Liver (tissue), 9 donors: ENCODE data around the gene CFAP97D2. TPM values are rescaled to one million over a fixed set of nuclear protein-coding genes. Genes with fewer than 3 reads are reported as not detected.

Source experiments
- DNase-seq: peaks from one replicate; pipeline ENCODE4 v3.0.0-alpha.2; 2017; ENCODE audit warnings: low spot score
- H3K27ac ChIP-seq, 2 donors: one replicate each; pipeline ENCODE4 v1.7.0; 2013; ENCODE audit warnings: inconsistent platforms in 2 of 2, low read length in 2 of 2, control low read depth in 1 of 2, low read depth in 1 of 2, mild to moderate bottlenecking in 1 of 2
- H3K27me3 ChIP-seq, 4 donors: one replicate each; pipeline versions ENCODE4 v1.6.1 to v1.7.0; 2013; ENCODE audit warnings: low read length in 3 of 4, inconsistent platforms in 1 of 4, mild to moderate bottlenecking in 1 of 4, moderate library complexity in 1 of 4; ENCODE audit not compliant: control insufficient read depth in 4 of 4, insufficient read depth in 4 of 4
- H3K36me3 ChIP-seq, 4 donors: one replicate each; pipeline versions ENCODE4 v1.6.1 to v1.7.0; 2013; ENCODE audit warnings: low read length in 3 of 4, mild to moderate bottlenecking in 3 of 4, low read depth in 1 of 4, moderate library complexity in 1 of 4; ENCODE audit not compliant: control insufficient read depth in 4 of 4, insufficient read depth in 3 of 4
- H3K4me1 ChIP-seq, 4 donors: one replicate each; pipeline versions ENCODE4 v1.6.1 to v1.7.0; 2013; ENCODE audit warnings: low read length in 3 of 4, mild to moderate bottlenecking in 3 of 4, moderate library complexity in 1 of 4; ENCODE audit not compliant: control insufficient read depth in 4 of 4, insufficient read depth in 4 of 4
- H3K4me3 ChIP-seq, 3 donors: one replicate each; pipeline versions ENCODE4 v1.6.1 to v1.7.0; 2013; ENCODE audit warnings: low read length in 3 of 3, control low read depth in 1 of 3, low read depth in 1 of 3, mild to moderate bottlenecking in 1 of 3
- H3K9ac ChIP-seq, 2 donors: one replicate each; pipeline ENCODE4 v1.7.0; 2013; ENCODE audit warnings: low read length in 2 of 2, mild to moderate bottlenecking in 2 of 2, moderate library complexity in 2 of 2, control low read depth in 1 of 2, low read depth in 1 of 2
- H3K9me3 ChIP-seq, 4 donors: one replicate each; pipeline versions ENCODE4 v1.6.1 to v1.7.0; 2013; ENCODE audit warnings: low read length in 3 of 4; ENCODE audit not compliant: control insufficient read depth in 4 of 4
- CTCF ChIP-seq: fragments of 150-350 bp; IDR thresholded peaks from 2 replicates; pipeline ENCODE4 v1.5.1; 2017; ENCODE audit warnings: improper control_type of control experiment, low read depth, low read length; ENCODE audit not compliant: missing input control
- EGR1 ChIP-seq, 2 donors: IDR thresholded peaks; 2 replicates each; pipeline ENCODE4 v1.6.1; 2016 to 2018; ENCODE audit warnings: antibody characterized with exemption in 2 of 2, low read depth in 2 of 2
- FOXA1 ChIP-seq: IDR thresholded peaks from 2 replicates; pipeline ENCODE4 v1.6.1; 2016; ENCODE audit warnings: antibody characterized with exemption
- FOXA2 ChIP-seq: IDR thresholded peaks from 2 replicates; pipeline ENCODE4 v1.6.1; 2016; ENCODE audit warnings: antibody characterized with exemption
- GABPA ChIP-seq, 2 donors: IDR thresholded peaks in 1 of 2; conservative IDR thresholded peaks in 1 of 2; 2 replicates each; pipeline ENCODE4 v1.6.1; 2016; ENCODE audit warnings: antibody characterized with exemption in 2 of 2, mild to moderate bottlenecking in 1 of 2, moderate library complexity in 1 of 2
- HNF4A ChIP-seq, 2 donors: conservative IDR thresholded peaks; 2 replicates each; pipeline ENCODE4 v1.6.1; 2016; ENCODE audit warnings: antibody characterized with exemption in 2 of 2, mild to moderate bottlenecking in 2 of 2
- HNF4G ChIP-seq: IDR thresholded peaks from 2 replicates; pipeline ENCODE4 v1.6.1; 2016; ENCODE audit warnings: antibody characterized with exemption
- JUND ChIP-seq, 2 donors: IDR thresholded peaks; 2 replicates each; pipeline ENCODE4 v1.6.1; 2016; ENCODE audit warnings: antibody characterized with exemption in 2 of 2
- NR2F2 ChIP-seq: IDR thresholded peaks from 2 replicates; pipeline ENCODE4 v1.6.1; 2016; ENCODE audit warnings: antibody characterized with exemption
- RAD21 ChIP-seq, 2 donors: IDR thresholded peaks; 2 replicates each; pipeline ENCODE4 v1.6.1; 2016; ENCODE audit warnings: antibody characterized with exemption in 2 of 2, mild to moderate bottlenecking in 2 of 2
- REST ChIP-seq: IDR thresholded peaks from 2 replicates; pipeline ENCODE4 v1.6.1; 2016; ENCODE audit warnings: antibody characterized with exemption, mild to moderate bottlenecking
- RXRA ChIP-seq, 2 donors: IDR thresholded peaks; 2 replicates each; pipeline ENCODE4 v1.6.1; 2017 to 2018; ENCODE audit warnings: antibody characterized with exemption in 2 of 2, mild to moderate bottlenecking in 1 of 2
- SP1 ChIP-seq: IDR thresholded peaks from 2 replicates; pipeline ENCODE4 v1.6.1; 2018; ENCODE audit warnings: antibody characterized with exemption, mild to moderate bottlenecking
- TAF1 ChIP-seq: conservative IDR thresholded peaks from 2 replicates; pipeline ENCODE4 v1.6.1; 2016; ENCODE audit warnings: antibody characterized with exemption, mild to moderate bottlenecking
- YY1 ChIP-seq: IDR thresholded peaks from 2 replicates; pipeline ENCODE4 v1.6.1; 2016; ENCODE audit warnings: antibody characterized with exemption, mild to moderate bottlenecking
- ZBTB33 ChIP-seq: IDR thresholded peaks from 2 replicates; pipeline ENCODE4 v1.6.1; 2016; ENCODE audit warnings: antibody characterized with exemption
- whole genome bisulfite sequencing: extraction: QIAGEN DNeasy Blood & Tissue Kit; methylation state at CpG from one replicate; pipeline ENCODE4 v1.1.7; 2013; 5-methylcytosine and 5-hydroxymethylcytosine counted together
- polyA plus RNA-seq, 2 donors: library from polyadenylated mRNA; stranded (reverse) in 1 of 2; unstranded in 1 of 2; fragments of 200-250 nt in 1 of 2; fragments of >200 nt in 1 of 2; fragmentation: Nextera tagmentation in 1 of 2; extraction: Ambion mirVana in 1 of 2; gene quantifications; one replicate each; pipeline versions ENCODE4 v1.2.1 to v1.2.3, GENCODE V29; 2013 to 2015
- total RNA-seq, 2 donors: library from RNA; depleted of rRNA; stranded (reverse); fragments of >200 nt; gene quantifications; one replicate each; pipeline ENCODE4 v1.2.3, GENCODE V29; 2014
- donor health status: healthy.
- donor health status: healthy.
- donor health status: healthy.
- donor health status: healthy.
- donor health status: healthy.

The CFAP97D2 gene
- total and polyA plus RNA-seq, 4 donors = not detected

- Histone ChIP-seq H3K4me1 (peaks cover 2 to 11% (median 7%) of the 10 kb centered on the region in 4 donors), H3K9ac (peak overlapping the region; percentile 78 to 83), H3K36me3 (peaks cover 2 to 29% (median 27%) of the 10 kb centered on the region in 4 donors), H3K4me3 (peak overlapping the region; percentile 57 to 99 (median 82)), H3K27me3 (no peaks in the 10 kb centered on the region), H3K27ac (peak overlapping the region; percentile 82 to 84), H3K9me3 (no peaks in the 10 kb centered on the region)
- TF ChIP-seq REST (no peak), ZBTB33 (no peak), RXRA (IDR thresholded peaks at IDR 0.05) (no peak), SP1 (no peak), FOXA1 (no peak), NR2F2 (no peak), HNF4G (no peak), CTCF (no peak), JUND (IDR thresholded peaks at IDR 0.05) (no peak), FOXA2 (no peak)
- 10% methylated on average over 10 of the region's 10 CpGs for WGBS
- no peak for DNase-seq
Observed at GRCh38 chr13:114235697-114236096, 56.6 kb downstream of the CFAP97D2 start.

- DNase-seq = no peak
- 81% methylated on average over 4 of the region's 4 CpGs for WGBS
- Histone ChIP-seq H3K27me3 (no peaks in the 10 kb centered on the region), H3K36me3 (peaks cover 4 to 35% (median 31%) of the 10 kb centered on the region in 4 donors), H3K27ac (peak overlapping the region; percentile 82 to 84), H3K4me1 (peaks cover 2 to 11% (median 7%) of the 10 kb centered on the region in 4 donors), H3K4me3 (peak overlapping the region in 2 of 3 donors; percentile 82 to 99), H3K9ac (peak overlapping the region in 1 of 2 donors; percentile 83), H3K9me3 (no peaks in the 10 kb centered on the region)
- TF ChIP-seq RXRA (IDR thresholded peaks at IDR 0.05) = no peak
- TF ChIP-seq TAF1 = no peak
- no peak for TF ChIP-seq YY1
- no peak for TF ChIP-seq HNF4A (conservative IDR thresholded peaks at IDR 0.05)
- no peak for TF ChIP-seq NR2F2
- TF ChIP-seq FOXA2 = no peak
- TF ChIP-seq EGR1 (IDR thresholded peaks at IDR 0.05; ENCODE audit: low read depth in 2 of 2) = no peak
- no peak for TF ChIP-seq SP1
- no peak for TF ChIP-seq GABPA (IDR thresholded peaks at IDR 0.05 in 1 of 2, conservative IDR thresholded peaks at IDR 0.05 in 1 of 2)
- TF ChIP-seq RAD21 (IDR thresholded peaks at IDR 0.05) = no peak
- TF ChIP-seq CTCF = no peak
- no peak for TF ChIP-seq REST
- TF ChIP-seq HNF4G = no peak
- no peak for TF ChIP-seq ZBTB33
Observed at GRCh38 chr13:114236227-114236626, 57.2 kb downstream of the CFAP97D2 start.
